ENCODE results near the gene CALCA. TPM values are rescaled to one million over a fixed set of nuclear protein-coding genes. Genes with fewer than 3 reads are reported as not detected.

CALCA gene
- polyA plus RNA-seq, 1 donor (not counting 4 experiments of a cell fraction or from before 2014, with no cell fraction given) = not detected

DNA sequence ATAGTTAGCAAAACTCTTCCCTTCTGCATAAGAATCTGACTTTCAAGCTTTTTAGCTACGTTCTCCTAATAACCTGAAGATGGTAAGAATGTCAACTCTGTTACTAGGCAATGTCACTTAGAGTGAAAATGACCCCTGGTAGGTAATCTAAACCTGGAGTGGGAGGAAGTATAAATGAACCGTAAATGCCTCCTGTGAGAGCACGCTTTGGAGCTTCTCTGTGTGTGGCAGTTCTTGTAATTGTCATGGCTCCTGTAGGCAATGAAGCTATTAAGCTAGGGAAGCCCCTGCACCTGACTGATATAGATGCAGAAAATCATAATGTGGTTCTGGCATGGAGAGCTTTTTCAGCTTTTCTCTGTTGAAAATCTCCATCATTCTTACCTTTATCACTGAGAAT, 29.4 kb downstream of the CALCA start:
- Histone ChIP-seq H3K79me2 (ENCODE audit: control insufficient read depth, insufficient read depth, low read length) (no peaks in the 10 kb centered on the region), H3K36me3 (ENCODE audit: control insufficient read depth in 2 of 2, extremely low read depth in 1 of 2, insufficient read depth in 2 of 2, low read length in 2 of 2) (no peaks in the 10 kb centered on the region), H3K4me3 (ENCODE audit: control insufficient read depth in 2 of 3, extremely low read depth in 1 of 3, insufficient read depth in 2 of 3, low read depth in 1 of 3, low read length in 3 of 3) (no peak overlapping the region), H3K27me3 (ENCODE audit: control insufficient read depth, extremely low read depth, insufficient read depth, low read length) (no peaks in the 10 kb centered on the region), H2AFZ (ENCODE audit: control insufficient read depth, low read length) (no peak overlapping the region), H3K9me3 (ENCODE audit: control insufficient read depth, low read depth, low read length) (no peaks in the 10 kb centered on the region), H3K9ac (ENCODE audit: control insufficient read depth, extremely low read depth, insufficient read depth, low read length) (no peak overlapping the region), H3K4me1 (ENCODE audit: control insufficient read depth, extremely low read depth, insufficient read depth, low read length) (no peaks in the 10 kb centered on the region), H3K9me1 (ENCODE audit: control insufficient read depth, extremely low read depth, insufficient read depth, low read length) (no peaks in the 10 kb centered on the region), H4K20me1 (ENCODE audit: control insufficient read depth, extremely low read depth, insufficient read depth, low read length) (no peaks in the 10 kb centered on the region), H3K27ac (ENCODE audit: control insufficient read depth, insufficient read depth, low read length) (no peak overlapping the region), H3K4me2 (ENCODE audit: control insufficient read depth, extremely low read depth, insufficient read depth, low read depth, low read length) (no peak overlapping the region)
- no peak for DNase-seq (ENCODE audit: low read depth, low spot score)
- TF ChIP-seq EZH2 (IDR thresholded peaks at IDR 0.05; ENCODE audit: low read length) = no peak
- TF ChIP-seq, protein P1, sequence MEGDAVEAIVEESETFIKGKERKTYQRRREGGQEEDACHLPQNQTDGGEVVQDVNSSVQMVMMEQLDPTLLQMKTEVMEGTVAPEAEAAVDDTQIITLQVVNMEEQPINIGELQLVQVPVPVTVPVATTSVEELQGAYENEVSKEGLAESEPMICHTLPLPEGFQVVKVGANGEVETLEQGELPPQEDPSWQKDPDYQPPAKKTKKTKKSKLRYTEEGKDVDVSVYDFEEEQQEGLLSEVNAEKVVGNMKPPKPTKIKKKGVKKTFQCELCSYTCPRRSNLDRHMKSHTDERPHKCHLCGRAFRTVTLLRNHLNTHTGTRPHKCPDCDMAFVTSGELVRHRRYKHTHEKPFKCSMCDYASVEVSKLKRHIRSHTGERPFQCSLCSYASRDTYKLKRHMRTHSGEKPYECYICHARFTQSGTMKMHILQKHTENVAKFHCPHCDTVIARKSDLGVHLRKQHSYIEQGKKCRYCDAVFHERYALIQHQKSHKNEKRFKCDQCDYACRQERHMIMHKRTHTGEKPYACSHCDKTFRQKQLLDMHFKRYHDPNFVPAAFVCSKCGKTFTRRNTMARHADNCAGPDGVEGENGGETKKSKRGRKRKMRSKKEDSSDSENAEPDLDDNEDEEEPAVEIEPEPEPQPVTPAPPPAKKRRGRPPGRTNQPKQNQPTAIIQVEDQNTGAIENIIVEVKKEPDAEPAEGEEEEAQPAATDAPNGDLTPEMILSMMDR (optimal IDR thresholded peaks at IDR 0.05 in 1 of 3, IDR thresholded peaks at IDR 0.05 in 1 of 3, conservative IDR thresholded peaks at IDR 0.05 in 1 of 3; ENCODE audit: extremely low read depth in 1 of 3, insufficient read depth in 2 of 3, low read length in 3 of 3) = no peak
- no peak for FAIRE-seq
- dilution Hi-C loops (cut with MboI; ENCODE audit: extremely low pct_ligation_motif_present, low sequenced_read_pairs) = no loop called here

DNA sequence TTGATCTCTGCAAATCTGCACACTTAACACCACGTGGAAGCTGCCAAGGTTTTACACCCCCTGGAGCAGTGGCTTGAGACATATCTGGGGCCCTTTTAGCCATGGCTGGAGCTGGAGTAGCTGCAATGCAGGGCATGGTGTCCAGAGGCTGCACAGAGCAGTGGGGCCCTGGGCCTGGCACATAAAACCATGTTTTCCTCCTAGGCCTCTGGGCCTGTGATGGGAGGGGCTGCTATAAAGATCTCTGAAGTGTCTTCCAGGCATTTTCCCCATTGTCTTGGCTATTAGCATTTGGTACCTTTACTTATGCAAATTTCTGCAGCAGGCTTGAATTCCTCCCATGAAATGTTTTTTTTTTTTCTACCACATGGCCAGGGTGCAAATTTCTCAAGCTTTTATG, 33.2 kb downstream of the CALCA start:
- no peak overlapping the region for H3K9ac ChIP-seq (ENCODE audit: control insufficient read depth, extremely low read depth, insufficient read depth, low read length)
- H3K36me3 ChIP-seq (ENCODE audit: control insufficient read depth in 2 of 2, extremely low read depth in 1 of 2, insufficient read depth in 2 of 2, low read length in 2 of 2) = no peaks in the 10 kb centered on the region
- no peaks in the 10 kb centered on the region for H3K9me1 ChIP-seq (ENCODE audit: control insufficient read depth, extremely low read depth, insufficient read depth, low read length)
- no peak for FAIRE-seq
- no peaks in the 10 kb centered on the region for H3K9me3 ChIP-seq (ENCODE audit: control insufficient read depth, low read depth, low read length)
- no peaks in the 10 kb centered on the region for H3K27me3 ChIP-seq (ENCODE audit: control insufficient read depth, extremely low read depth, insufficient read depth, low read length)
- H3K27ac ChIP-seq (ENCODE audit: control insufficient read depth, insufficient read depth, low read length) = no peak overlapping the region
- H3K79me2 ChIP-seq (ENCODE audit: control insufficient read depth, insufficient read depth, low read length) = no peaks in the 10 kb centered on the region
- no peak overlapping the region for H2AFZ ChIP-seq (ENCODE audit: control insufficient read depth, low read length)
- no peak for DNase-seq (ENCODE audit: low read depth, low spot score)
- H4K20me1 ChIP-seq (ENCODE audit: control insufficient read depth, extremely low read depth, insufficient read depth, low read length) = no peaks in the 10 kb centered on the region
- no peak overlapping the region for H3K4me2 ChIP-seq (ENCODE audit: control insufficient read depth, extremely low read depth, insufficient read depth, low read depth, low read length)
- TF ChIP-seq EZH2 (IDR thresholded peaks at IDR 0.05; ENCODE audit: low read length) = no peak
- TF ChIP-seq, protein P1 (optimal IDR thresholded peaks at IDR 0.05 in 1 of 3, IDR thresholded peaks at IDR 0.05 in 1 of 3, conservative IDR thresholded peaks at IDR 0.05 in 1 of 3; ENCODE audit: extremely low read depth in 1 of 3, insufficient read depth in 2 of 3, low read length in 3 of 3) = no peak
- dilution Hi-C loops (cut with MboI; ENCODE audit: extremely low pct_ligation_motif_present, low sequenced_read_pairs) = no loop called here
- no peak overlapping the region for H3K4me3 ChIP-seq (ENCODE audit: control insufficient read depth in 2 of 3, extremely low read depth in 1 of 3, insufficient read depth in 2 of 3, low read depth in 1 of 3, low read length in 3 of 3)
- no peaks in the 10 kb centered on the region for H3K4me1 ChIP-seq (ENCODE audit: control insufficient read depth, extremely low read depth, insufficient read depth, low read length)
